Spleen (tissue), 7 donors: ENCODE data around the gene CNN2.

ENCODE experiments used
- POLR2A ChIP-seq, 3 donors: fragments of 450-650 bp; IDR thresholded peaks; one replicate each; pipeline ENCODE4 v1.5.1; 2017; ENCODE audit warnings: antibody characterized with exemption in 3 of 3, mild to moderate bottlenecking in 1 of 3
- TF ChIP-seq, protein P1 (sequence below), 11 experiments: fragments of 200-600 bp in 7 of 11; fragments of 450-650 bp in 4 of 11; sonication (generic) in 4 of 11; IDR thresholded peaks in 8 of 11; conservative IDR thresholded peaks in 3 of 11; 1 replicate in 7 of 11; 2 replicates in 4 of 11; pipeline versions ENCODE4 v1.4.0 to v1.8.0; 2016 to 2021; ENCODE audit warnings: antibody characterized with exemption in 11 of 11, inconsistent platforms in 4 of 11, mild to moderate bottlenecking in 1 of 11
- donor health status: DM: no; HTN: no; CAD: no; lungs with moderate emphysema.
- donor health status: DM: no; HTN: no; CAD: no.
- donor health status: DM: no; HTN: no; CAD: no.

DNA sequence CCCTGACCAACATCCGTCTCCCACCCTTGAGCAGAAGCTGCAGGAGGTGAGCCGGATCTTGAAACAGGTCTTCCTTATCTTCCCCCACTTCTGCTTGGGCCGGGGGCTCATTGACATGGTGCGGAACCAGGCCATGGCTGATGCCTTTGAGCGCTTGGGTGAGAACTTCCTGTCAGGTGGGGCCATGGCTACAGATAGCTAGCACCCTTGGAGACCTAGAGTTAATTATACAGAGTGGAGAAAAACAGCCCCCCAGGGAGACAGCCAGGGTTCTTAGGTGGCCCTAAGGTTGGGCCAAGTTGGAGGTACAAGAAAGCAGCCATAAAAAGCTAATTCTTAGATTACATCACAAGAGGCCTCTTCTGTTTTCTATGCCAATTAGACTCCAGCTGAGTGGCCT is 31.7 kb downstream of the CNN2 start:
- TF ChIP-seq POLR2A (IDR thresholded peaks at IDR 0.05) = no peak
- TF ChIP-seq, protein P1, sequence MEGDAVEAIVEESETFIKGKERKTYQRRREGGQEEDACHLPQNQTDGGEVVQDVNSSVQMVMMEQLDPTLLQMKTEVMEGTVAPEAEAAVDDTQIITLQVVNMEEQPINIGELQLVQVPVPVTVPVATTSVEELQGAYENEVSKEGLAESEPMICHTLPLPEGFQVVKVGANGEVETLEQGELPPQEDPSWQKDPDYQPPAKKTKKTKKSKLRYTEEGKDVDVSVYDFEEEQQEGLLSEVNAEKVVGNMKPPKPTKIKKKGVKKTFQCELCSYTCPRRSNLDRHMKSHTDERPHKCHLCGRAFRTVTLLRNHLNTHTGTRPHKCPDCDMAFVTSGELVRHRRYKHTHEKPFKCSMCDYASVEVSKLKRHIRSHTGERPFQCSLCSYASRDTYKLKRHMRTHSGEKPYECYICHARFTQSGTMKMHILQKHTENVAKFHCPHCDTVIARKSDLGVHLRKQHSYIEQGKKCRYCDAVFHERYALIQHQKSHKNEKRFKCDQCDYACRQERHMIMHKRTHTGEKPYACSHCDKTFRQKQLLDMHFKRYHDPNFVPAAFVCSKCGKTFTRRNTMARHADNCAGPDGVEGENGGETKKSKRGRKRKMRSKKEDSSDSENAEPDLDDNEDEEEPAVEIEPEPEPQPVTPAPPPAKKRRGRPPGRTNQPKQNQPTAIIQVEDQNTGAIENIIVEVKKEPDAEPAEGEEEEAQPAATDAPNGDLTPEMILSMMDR (IDR thresholded peaks at IDR 0.05 in 8 of 11, conservative IDR thresholded peaks at IDR 0.05 in 3 of 11) = no peak
